ENCODE measurements around the gene MYO5B.

- no peak for TF ChIP-seq POLR2AphosphoS5 (IDR thresholded peaks at IDR 0.05; ENCODE audit: insufficient read depth in 1 of 2, low read depth in 1 of 2)
- TF ChIP-seq CTCF (IDR thresholded peaks at IDR 0.05), result no peak
- TF ChIP-seq POLR2A (IDR thresholded peaks at IDR 0.05), result no peak
Observed at GRCh38 chr18:49815927-49816326, 379.0 kb downstream of the MYO5B start.
